HG03097 (cell line): ENCODE measurements around the gene SAP30BP.

Experiments used
- ATAC-seq: cut with Tn5 transposase; IDR thresholded peaks from one replicate; pipeline ENCODE4 v1.9.1; 2021; ENCODE audit not compliant: unreplicated experiment, low FRiP score

Gene SAP30BP

DNA sequence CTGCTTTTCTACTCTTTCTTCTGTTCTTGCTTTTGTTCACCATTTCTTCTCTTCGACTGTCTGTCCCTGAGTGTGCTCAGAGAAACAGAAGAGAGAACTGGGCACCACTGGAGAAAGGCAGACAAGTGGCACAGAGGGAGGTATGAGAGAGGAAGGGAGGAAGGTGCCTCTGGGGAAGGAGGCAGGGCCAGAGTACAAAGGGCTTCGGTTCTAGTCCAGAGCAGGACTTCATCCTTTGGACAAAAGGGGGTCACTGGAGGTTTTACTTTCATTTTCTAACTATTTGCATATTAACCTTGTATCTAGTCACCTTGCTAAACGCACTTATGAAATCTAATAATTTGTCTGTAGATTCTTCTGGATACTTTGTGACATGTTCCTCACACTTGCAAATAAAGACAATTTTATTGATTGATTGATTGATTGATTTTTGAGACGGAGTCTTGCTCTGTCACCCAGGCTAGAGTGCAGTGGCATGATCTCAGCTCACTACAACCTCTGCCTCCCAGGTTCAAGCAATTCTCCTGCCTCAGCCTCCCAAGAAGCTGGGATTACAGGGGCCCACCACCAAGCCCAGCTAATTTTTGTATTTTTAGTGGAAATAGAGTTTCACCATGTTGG, 67.6 kb downstream of the SAP30BP start:
- no peak for ATAC-seq

DNA sequence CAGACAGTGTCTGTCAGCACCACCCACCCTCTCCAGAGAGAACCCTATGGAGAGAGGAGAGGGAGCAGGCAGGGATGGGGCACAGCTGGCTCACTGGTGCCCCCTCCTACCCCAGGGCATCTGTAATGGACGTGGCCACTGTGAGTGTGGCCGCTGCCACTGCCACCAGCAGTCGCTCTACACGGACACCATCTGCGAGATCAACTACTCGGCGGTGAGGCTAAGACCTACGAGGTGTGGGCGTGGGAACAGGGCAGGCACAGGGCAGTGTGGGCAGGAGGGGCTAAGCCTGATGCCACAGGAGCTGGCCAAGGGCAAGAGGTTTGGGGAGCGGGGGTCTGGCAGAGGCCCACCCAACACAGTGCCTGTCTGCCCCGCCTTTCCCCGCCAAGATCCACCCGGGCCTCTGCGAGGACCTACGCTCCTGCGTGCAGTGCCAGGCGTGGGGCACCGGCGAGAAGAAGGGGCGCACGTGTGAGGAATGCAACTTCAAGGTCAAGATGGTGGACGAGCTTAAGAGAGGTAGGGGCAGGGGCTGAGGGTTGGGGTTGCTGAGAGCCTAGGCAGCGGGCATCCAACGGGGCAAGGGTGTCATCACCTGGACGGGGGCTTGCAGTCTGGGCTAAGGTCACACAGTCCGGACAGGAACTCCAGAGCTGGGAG, 69.2 kb downstream of the SAP30BP start:
- no peak for ATAC-seq

DNA sequence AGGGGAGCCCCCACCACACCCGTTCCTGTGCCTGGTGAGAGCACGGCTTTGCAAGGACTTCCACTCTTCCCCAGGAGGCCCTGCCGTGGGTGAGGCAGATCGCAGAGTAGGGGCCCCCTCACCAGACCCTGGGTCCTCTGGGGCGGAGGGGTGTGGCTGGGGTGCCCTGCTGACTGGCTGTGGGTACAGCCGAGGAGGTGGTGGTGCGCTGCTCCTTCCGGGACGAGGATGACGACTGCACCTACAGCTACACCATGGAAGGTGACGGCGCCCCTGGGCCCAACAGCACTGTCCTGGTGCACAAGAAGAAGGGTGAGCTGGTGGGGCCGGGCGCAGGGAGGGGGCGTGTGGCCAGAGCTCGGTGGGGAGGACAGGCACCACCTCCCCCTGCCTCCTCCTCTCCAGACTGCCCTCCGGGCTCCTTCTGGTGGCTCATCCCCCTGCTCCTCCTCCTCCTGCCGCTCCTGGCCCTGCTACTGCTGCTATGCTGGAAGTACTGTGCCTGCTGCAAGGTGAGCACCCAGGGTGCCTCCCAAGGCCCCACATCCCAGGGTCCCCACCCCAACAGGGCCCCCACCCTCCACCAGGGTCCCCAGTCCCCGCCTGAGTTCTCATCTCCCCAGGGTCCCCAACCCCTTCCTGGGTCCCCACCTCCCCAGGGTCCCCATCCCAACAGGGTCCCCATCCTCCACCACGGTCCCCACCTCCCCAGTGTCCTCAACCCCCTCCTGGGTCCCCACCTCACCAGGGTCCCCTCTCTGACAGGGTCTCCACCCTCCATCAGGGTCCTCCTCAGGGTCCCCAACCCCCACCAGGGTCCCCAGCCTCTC, 70.2 kb downstream of the SAP30BP start:
- no peak for ATAC-seq

DNA sequence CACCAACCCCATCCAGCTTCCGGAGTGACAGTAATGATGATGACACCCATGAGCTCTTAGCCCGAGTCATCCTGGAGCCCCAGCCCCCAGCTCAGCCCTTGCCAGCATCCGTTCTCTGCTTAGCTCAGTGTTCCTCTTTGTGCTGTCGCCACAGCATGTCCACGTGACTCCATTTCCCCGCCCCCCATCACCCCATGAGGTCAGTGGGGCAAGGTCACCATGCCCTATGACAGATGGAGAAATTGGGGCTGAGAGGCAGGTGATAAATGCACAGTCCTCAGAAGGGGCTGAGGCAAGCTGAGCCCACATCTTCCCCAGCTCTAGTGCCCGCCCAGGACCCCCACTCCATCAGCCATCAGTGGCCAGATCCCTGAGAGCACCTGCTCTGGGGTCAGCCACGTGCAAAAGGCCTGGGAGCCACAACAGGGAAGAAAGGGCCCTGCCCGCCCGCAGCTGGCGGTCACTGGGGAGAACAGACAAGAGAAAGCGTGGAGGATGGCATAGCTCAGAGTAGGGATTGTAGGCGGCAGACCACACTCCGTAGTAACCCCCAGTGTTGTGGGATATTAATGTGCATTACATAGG, 71.2 kb downstream of the SAP30BP start:
- no peak for ATAC-seq

DNA sequence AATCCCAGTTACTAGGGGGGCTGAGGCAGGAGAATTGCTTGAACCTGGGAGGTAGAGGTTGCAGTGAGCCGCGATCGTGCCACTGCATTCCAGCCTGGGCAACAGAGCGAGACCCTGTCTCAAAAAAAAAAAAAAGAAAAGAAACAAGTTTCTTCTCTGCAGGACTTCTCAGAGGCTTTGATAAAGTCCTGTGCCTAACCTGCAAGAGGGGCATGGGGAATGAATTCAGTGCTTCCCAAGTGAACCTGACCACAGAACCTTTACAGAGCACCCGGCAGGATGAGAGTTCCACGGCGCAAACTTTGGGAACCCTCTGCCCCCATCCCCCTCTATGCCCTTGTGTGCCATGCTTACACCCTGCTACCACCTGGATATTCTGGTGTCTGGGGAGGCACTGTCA, 72.0 kb downstream of the SAP30BP start:
- no peak for ATAC-seq

DNA sequence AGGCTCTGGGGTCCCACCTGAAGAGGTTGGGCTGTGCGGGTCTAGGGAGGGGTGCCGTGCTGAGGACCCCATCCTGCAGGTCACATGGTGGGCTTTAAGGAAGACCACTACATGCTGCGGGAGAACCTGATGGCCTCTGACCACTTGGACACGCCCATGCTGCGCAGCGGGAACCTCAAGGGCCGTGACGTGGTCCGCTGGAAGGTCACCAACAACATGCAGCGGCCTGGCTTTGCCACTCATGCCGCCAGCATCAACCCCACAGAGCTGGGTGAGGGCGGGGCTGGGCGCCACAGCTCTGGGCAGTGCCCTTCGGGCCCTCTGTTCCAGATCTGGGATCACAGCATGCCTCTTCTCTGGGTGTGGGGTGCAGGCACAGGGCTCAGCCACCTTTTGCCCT, 72.7 kb downstream of the SAP30BP start:
- no peak for ATAC-seq

DNA sequence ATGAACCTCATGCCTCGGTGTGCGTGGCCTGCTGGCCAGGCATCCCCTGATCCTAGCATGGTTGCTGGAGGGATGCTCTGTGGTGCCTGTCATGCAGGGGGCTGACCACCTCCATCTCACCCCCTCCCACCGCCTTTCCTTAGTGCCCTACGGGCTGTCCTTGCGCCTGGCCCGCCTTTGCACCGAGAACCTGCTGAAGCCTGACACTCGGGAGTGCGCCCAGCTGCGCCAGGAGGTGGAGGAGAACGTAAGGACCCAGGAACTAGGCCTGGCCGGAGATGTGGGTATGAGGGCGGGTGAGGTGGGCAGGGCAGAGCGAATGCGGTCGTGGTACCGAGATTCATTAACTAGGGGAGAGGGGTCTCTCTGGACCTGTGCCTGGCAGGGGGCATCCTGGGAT, 73.1 kb downstream of the SAP30BP start:
- ATAC-seq, result no peak

DNA sequence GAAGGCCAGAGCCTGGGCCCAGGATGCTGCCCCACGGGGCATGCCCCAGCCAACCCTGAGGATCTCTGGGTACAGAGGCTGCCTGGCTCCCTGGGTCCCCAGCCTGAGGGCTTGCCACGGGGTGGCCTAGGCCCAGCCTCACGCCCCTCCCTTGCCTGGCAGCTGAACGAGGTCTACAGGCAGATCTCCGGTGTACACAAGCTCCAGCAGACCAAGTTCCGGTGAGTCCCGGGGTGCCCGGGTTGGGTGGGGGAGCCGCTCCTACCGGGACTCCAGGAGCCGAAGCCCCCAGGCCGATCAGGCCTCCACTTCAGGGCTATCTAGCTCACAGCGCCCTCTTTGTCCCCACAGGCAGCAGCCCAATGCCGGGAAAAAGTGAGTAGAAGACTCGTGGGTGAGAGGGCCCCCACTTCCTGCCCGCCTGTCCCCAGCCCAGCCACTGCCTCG, 73.5 kb downstream of the SAP30BP start:
- ATAC-seq, result no peak

DNA sequence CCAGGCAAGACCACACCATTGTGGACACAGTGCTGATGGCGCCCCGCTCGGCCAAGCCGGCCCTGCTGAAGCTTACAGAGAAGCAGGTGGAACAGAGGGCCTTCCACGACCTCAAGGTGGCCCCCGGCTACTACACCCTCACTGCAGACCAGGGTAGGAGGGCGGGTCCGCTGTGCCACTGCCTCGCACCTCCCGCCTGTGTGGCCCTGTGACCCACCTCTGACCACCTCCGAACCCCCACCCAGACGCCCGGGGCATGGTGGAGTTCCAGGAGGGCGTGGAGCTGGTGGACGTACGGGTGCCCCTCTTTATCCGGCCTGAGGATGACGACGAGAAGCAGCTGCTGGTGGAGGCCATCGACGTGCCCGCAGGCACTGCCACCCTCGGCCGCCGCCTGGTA, 75.2 kb downstream of the SAP30BP start:
- no peak for ATAC-seq

DNA sequence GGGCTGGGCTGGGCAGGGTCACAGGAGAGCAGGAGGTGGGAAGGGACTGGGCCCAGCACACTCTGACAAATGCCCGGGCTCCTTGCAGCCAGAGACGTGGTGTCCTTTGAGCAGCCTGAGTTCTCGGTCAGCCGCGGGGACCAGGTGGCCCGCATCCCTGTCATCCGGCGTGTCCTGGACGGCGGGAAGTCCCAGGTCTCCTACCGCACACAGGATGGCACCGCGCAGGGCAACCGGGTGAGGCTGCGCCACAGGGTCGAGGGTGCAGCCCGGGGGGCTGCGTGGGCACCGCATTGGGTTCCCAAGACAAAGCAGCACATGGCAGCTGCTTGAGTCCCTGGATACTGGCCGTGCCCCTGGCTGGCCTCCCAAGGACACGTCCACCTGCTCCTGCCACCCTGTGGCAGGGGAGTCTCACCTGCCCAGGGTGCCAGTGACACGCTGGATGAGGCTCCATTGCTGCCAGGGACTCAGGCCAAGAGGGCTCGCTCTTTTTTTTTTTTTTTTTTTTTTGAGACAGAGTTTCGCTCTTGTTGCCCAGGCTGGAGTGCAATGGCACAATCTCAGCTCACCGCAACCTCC, 76.6 kb downstream of the SAP30BP start:
- no peak for ATAC-seq

DNA sequence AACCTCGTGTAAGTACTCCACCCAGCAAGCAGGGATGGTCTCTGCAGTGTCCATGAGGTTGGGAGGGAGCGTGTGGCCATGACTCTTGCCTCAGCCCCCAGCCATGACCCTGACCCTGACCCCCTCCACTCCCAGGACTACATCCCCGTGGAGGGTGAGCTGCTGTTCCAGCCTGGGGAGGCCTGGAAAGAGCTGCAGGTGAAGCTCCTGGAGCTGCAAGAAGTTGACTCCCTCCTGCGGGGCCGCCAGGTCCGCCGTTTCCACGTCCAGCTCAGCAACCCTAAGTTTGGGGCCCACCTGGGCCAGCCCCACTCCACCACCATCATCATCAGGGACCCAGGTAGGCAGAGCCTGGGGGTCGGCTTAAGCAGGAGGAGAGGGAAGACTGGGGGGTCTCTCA, 81.6 kb downstream of the SAP30BP start:
- ATAC-seq, result no peak

DNA sequence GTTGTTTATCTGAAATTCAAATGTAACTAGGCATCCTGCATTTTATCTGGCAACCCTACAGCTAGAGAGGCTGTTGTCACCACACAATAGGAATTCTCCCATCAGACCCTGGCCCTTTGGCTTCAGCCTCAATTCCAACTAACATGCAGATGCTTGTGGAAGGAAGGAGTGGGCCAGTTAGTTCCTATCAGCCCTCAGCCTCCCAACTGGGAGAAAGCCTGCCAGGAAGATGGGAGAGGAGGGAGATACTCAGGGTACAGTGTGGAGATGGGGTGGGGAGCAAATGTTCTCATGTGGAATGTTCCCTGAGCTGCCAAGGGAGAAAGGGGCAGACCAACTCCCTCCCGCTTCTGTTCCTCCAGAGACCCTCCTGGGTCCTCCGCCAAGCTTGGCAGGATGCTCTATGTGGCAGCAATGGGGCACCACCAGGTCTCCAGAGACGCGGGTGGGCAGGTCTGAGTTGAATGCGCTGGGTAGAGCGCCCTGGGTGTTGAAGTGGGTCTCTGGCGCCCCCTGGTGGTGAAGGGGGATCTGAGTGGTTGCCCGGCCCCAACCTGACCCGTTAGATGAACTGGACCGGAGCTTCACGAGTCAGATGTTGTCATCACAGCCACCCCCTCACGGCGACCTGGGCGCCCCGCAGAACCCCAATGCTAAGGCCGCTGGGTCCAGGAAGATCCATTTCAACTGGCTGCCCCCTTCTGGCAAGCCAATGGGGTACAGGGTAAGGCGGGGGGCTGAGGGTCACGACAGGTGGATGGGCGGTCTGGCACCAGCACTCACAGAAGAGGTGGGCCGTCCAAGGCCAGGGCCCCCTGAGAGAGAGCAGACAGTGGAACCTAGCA, 82.6 kb downstream of the SAP30BP start:
- ATAC-seq, result no peak

DNA sequence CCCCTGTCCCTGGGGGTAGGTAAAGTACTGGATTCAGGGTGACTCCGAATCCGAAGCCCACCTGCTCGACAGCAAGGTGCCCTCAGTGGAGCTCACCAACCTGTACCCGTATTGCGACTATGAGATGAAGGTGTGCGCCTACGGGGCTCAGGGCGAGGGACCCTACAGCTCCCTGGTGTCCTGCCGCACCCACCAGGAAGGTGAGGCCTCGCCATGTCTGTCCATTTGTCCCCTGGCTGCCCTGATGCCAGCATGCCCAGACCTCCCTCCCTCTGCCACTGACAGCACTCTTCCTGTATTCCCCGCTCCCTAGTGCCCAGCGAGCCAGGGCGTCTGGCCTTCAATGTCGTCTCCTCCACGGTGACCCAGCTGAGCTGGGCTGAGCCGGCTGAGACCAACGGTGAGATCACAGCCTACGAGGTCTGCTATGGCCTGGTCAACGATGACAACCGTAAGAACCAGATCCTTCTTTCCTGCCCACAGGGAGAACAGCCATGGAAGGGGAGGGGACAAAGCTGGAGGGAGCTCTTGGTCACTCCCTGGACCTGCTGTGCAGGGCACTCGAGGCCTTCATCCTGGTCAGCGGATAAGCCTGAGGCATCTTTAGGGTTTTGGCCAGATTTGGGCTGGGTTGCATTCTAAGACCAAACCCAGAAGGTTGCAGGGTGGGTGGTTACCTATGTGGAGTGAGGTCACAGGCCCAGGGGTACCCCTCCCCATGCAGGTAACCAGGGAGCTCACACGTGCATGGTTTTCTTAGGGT, 83.7 kb downstream of the SAP30BP start:
- no peak for ATAC-seq

DNA sequence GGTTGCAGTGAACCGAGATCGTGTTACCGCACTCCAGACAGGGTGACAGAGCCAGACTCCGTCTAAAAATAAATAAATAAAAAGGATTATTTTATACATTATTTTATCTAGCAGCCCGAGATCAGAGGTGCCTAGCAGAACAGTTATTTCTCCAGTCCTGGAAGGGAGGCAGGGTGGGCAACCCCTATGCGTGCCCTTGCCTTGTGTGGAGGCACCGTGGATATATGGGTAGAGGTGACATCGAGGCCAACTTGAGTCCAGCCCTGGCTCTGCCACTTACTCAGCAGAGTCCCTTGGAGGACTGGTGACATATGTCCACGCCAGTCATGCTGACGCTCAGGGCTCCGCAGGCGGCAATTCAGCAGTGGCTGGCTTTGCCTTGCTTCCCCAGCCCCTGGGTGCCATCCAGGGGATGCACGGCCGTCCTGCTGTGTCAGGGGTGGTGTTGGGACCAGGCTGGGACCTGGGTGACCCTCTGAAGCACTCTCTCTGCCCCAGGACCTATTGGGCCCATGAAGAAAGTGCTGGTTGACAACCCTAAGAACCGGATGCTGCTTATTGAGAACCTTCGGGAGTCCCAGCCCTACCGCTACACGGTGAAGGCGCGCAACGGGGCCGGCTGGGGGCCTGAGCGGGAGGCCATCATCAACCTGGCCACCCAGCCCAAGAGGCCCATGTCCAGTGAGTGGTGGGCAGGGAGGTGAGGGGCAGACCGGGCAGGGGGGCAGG, 84.7 kb downstream of the SAP30BP start:
- no peak for ATAC-seq

DNA sequence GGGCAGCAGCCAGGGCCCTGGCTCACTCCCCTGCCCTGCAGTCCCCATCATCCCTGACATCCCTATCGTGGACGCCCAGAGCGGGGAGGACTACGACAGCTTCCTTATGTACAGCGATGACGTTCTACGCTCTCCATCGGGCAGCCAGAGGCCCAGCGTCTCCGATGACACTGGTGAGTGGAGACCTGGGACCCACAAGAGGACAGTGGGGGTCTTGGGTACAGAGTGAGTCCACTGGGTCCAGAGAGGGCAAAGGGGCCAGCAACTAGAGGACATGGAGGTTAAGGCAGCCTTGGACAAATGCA, 85.2 kb downstream of the SAP30BP start:
- ATAC-seq, result no peak

DNA sequence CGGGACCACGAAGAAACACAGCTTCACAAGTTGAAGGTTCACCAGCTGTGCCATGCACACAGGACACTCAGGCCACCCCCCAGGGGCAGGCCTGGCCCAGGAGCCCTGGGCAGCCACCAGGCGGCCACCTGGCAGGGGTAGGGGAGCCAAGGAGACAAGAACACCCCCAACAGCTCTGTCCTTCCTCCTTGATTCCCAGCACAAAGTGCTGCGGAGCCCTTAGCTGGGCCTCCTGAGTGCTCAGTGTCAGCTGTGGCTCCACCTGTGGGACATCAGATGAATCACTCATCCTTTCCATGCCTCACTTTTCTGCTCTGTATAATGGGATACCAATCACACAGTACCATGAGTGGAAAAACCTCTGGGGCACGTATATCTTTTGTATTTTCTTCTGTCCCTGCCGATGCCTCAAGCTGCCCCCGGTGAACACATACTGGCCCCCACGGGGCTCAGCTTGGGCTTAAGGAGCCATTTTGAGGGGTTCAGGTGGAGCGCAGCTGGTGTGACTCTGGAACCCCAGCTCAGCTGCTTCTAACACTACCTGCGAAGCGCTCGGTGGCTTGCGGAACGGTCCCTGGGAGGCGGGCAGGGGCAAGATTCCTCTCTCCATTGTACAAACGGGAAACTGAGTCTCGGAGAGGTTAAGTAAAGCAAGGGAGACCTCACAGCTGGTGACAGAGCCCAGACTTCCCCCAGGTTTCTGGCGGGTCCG, 85.8 kb downstream of the SAP30BP start:
- ATAC-seq, result no peak

DNA sequence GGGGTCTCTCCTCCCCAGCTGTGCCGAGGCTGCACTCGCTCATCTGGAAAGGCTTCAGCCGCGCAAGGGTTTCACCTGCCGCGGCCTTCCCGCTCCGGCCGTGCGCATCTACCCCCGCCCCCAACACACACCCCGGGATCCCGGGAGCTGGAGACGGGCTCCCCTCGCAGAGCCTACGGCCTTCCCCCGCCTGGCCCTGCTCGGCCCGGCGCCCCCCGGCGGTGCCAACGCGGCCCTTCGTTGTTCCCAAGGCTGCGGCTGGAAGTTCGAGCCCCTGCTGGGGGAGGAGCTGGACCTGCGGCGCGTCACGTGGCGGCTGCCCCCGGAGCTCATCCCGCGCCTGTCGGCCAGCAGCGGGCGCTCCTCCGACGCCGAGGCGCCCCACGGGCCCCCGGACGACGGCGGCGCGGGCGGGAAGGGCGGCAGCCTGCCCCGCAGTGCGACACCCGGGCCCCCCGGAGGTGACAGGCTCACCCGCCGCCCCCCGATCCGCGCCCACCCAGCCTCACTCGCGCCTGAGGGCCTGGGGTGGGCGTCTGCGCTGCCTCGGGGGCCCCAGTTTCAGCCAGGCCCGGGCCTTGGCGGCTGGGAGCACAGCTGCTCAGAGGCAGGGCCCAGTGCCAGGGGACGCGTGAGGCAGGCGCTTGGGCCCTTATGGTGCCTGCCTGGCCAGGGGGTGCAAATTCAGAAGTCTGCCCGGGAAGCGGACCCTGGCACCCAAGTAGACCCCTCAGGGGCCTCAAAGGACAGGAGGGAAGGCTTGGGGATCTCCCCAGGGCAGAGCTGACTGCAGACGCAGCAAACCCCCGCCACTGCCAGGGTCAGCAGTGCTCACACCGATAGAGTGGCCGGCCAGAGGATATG, 86.6 kb downstream of the SAP30BP start:
- ATAC-seq, result no peak
